GM23338 (cell line): Measurements from ENCODE around the gene GSAP.

ENCODE experiments used
- CTCF ChIP-seq, 2 experiments: fragments of 200-600 bp in 1 of 2; sonication (generic) in 1 of 2; conservative IDR thresholded peaks; 2 replicates each; pipeline versions ENCODE4 v1.5.1 to v1.6.1; 2016 to 2017; ENCODE audit warnings: antibody characterized with exemption in 2 of 2, low read depth in 2 of 2, mild to moderate bottlenecking in 2 of 2, moderate library complexity in 1 of 2
- ETS1 ChIP-seq: IDR thresholded peaks from 2 replicates; pipeline ENCODE4 v1.6.1; 2016; ENCODE audit warnings: antibody characterized with exemption
- EZH2 ChIP-seq: fragments of 200-600 bp; sonication (generic); IDR thresholded peaks from one replicate; pipeline ENCODE4 v1.8.0; 2017; ENCODE audit warnings: antibody characterized with exemption, mild to moderate bottlenecking, low read depth; ENCODE audit not compliant: unreplicated experiment
- EZH2phosphoT487 ChIP-seq: fragments of 200-600 bp; sonication (generic); IDR thresholded peaks from one replicate; pipeline ENCODE4 v1.8.1; 2018; ENCODE audit warnings: antibody characterized with exemption; ENCODE audit not compliant: unreplicated experiment
- JUNB ChIP-seq: IDR thresholded peaks from one replicate; pipeline ENCODE4 v1.6.1; 2016; ENCODE audit warnings: antibody characterized with exemption; ENCODE audit not compliant: unreplicated experiment
- POLR2AphosphoS5 ChIP-seq: IDR thresholded peaks from 2 replicates; pipeline ENCODE4 v1.6.1; 2016; ENCODE audit warnings: antibody characterized with exemption, low read depth
- REST ChIP-seq: IDR thresholded peaks from one replicate; pipeline ENCODE4 v1.6.1; 2018; ENCODE audit warnings: antibody characterized with exemption; ENCODE audit not compliant: unreplicated experiment
- STAT1 ChIP-seq: IDR thresholded peaks from one replicate; pipeline ENCODE4 v1.6.1; 2016; ENCODE audit warnings: antibody characterized with exemption; ENCODE audit not compliant: unreplicated experiment
- ZNF331 ChIP-seq: fragments of 250-450 bp; sonication (Bioruptor Pico); IDR thresholded peaks from 2 replicates; pipeline ENCODE4 v1.5.0; 2020; ENCODE audit warnings: low read depth, mild to moderate bottlenecking, moderate library complexity
- ZNF462 ChIP-seq: fragments of 250-450 bp; sonication (Bioruptor Pico); IDR thresholded peaks from 2 replicates; pipeline ENCODE4 v1.5.0; 2020; ENCODE audit warnings: mild to moderate bottlenecking, moderate library complexity

GRCh38 chr7:77360969-77361368 is 55.2 kb downstream of the GSAP start:
- TF ChIP-seq POLR2AphosphoS5 = no peak
- no peak for TF ChIP-seq CTCF (conservative IDR thresholded peaks at IDR 0.05; ENCODE audit: low read depth in 2 of 2)
- no peak for TF ChIP-seq JUNB
- no peak for TF ChIP-seq ETS1
- TF ChIP-seq EZH2phosphoT487 = no peak
- TF ChIP-seq EZH2 = no peak
- TF ChIP-seq ZNF462 (CRISPR knock-in tag) = no peak
- TF ChIP-seq REST = no peak
- no peak for TF ChIP-seq ZNF331 (CRISPR knock-in tag)
- TF ChIP-seq STAT1 = no peak
